GM23338 (cell line): Measurements from ENCODE around the gene PPP1R18.

Experiments used
- TF ChIP-seq, protein P1 (sequence below), 2 experiments: fragments of 200-600 bp in 1 of 2; sonication (generic) in 1 of 2; conservative IDR thresholded peaks; 2 replicates each; pipeline versions ENCODE4 v1.5.1 to v1.6.1; 2016 to 2017; ENCODE audit warnings: antibody characterized with exemption in 2 of 2, low read depth in 2 of 2, mild to moderate bottlenecking in 2 of 2, moderate library complexity in 1 of 2
- TF ChIP-seq, protein P2 (sequence below): IDR thresholded peaks from one replicate; pipeline ENCODE4 v1.6.1; 2018; ENCODE audit warnings: antibody characterized with exemption; ENCODE audit not compliant: unreplicated experiment

DNA sequence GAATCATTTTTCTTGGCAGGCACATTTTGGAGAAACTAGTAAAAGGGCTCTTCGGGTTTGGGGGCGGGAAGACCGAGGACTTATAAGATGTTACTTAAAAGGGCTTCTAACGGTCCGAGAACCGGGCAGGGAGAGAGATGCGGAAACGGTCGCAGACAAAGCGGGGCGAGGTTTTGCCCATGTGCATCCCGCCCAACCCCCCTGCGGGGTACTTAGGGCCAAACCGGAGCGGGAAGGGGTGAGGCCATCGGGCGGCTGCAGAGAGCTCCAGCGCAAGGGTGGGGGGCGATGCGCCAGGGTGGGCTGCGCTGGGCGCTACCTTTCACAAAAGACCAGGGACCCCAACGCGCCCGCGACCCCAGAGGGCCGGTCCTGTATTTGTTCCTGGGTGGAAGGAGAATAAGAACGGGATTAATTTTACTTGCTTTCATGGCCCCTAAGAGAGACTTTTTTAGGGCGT is 34.3 kb upstream of the PPP1R18 start:
- TF ChIP-seq, protein P1, sequence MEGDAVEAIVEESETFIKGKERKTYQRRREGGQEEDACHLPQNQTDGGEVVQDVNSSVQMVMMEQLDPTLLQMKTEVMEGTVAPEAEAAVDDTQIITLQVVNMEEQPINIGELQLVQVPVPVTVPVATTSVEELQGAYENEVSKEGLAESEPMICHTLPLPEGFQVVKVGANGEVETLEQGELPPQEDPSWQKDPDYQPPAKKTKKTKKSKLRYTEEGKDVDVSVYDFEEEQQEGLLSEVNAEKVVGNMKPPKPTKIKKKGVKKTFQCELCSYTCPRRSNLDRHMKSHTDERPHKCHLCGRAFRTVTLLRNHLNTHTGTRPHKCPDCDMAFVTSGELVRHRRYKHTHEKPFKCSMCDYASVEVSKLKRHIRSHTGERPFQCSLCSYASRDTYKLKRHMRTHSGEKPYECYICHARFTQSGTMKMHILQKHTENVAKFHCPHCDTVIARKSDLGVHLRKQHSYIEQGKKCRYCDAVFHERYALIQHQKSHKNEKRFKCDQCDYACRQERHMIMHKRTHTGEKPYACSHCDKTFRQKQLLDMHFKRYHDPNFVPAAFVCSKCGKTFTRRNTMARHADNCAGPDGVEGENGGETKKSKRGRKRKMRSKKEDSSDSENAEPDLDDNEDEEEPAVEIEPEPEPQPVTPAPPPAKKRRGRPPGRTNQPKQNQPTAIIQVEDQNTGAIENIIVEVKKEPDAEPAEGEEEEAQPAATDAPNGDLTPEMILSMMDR (conservative IDR thresholded peaks at IDR 0.05; ENCODE audit: low read depth in 2 of 2): no peak
- TF ChIP-seq, protein P2, sequence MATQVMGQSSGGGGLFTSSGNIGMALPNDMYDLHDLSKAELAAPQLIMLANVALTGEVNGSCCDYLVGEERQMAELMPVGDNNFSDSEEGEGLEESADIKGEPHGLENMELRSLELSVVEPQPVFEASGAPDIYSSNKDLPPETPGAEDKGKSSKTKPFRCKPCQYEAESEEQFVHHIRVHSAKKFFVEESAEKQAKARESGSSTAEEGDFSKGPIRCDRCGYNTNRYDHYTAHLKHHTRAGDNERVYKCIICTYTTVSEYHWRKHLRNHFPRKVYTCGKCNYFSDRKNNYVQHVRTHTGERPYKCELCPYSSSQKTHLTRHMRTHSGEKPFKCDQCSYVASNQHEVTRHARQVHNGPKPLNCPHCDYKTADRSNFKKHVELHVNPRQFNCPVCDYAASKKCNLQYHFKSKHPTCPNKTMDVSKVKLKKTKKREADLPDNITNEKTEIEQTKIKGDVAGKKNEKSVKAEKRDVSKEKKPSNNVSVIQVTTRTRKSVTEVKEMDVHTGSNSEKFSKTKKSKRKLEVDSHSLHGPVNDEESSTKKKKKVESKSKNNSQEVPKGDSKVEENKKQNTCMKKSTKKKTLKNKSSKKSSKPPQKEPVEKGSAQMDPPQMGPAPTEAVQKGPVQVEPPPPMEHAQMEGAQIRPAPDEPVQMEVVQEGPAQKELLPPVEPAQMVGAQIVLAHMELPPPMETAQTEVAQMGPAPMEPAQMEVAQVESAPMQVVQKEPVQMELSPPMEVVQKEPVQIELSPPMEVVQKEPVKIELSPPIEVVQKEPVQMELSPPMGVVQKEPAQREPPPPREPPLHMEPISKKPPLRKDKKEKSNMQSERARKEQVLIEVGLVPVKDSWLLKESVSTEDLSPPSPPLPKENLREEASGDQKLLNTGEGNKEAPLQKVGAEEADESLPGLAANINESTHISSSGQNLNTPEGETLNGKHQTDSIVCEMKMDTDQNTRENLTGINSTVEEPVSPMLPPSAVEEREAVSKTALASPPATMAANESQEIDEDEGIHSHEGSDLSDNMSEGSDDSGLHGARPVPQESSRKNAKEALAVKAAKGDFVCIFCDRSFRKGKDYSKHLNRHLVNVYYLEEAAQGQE: no peak
